ENCODE results near the gene F12. TPM values are rescaled to one million over a fixed set of nuclear protein-coding genes. Genes with fewer than 3 reads are reported as not detected.

The F12 gene
- total and polyA plus RNA-seq, 2 donors (not counting 3 experiments of a cell fraction or from before 2014, with no cell fraction given) = 1.00 to 1.4 TPM

DNA sequence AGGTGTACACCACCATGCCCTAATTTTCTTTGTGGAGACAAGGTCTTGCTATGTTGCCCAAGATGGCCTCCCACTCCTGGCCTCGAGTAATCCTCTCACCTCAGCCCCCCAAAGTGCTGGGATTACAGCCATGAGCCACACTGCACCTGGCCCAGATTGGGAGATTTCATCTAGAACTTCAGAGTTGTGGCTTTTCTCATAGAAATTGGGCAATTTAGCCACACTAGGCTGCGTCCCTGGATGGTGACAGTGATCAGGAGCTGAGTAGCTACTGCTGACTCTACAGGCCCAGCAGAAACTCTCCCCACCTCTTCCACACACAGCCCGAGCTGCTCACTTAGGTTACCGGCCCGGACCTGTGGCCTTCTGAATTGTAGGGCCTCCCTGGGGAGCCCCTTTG, 16.6 kb downstream of the F12 start:
- no peaks in the 10 kb centered on the region for H3K36me3 ChIP-seq (ENCODE audit: control insufficient read depth in 2 of 2, extremely low read depth in 1 of 2, insufficient read depth in 2 of 2, low read length in 2 of 2)
- no peaks in the 10 kb centered on the region for H3K4me1 ChIP-seq (ENCODE audit: control insufficient read depth, extremely low read depth, insufficient read depth, low read length)
- ChIA-PET POLR2A (no interaction called here), CTCF (interaction anchor here (0.9 to 5.7 kb wide), 6 partner anchors 10 to 109 kb away, joined by 3 to 246 read pairs (median 4); partner anchors contain the start of gene PRR7)
- no peak for DNase-seq (ENCODE audit: low read depth, low spot score)
- H3K27ac ChIP-seq (ENCODE audit: insufficient read depth, low read depth, low read length) = no peak overlapping the region
- H3K4me2 ChIP-seq (ENCODE audit: insufficient read depth, low read length) = no peak overlapping the region
- H2AFZ ChIP-seq (ENCODE audit: low read depth, low read length) = no peak overlapping the region
- H4K20me1 ChIP-seq (replicated peaks; ENCODE audit: control insufficient read depth, extremely low read depth, insufficient read depth, low read length) = no peaks in the 10 kb centered on the region
- dilution Hi-C loops (cut with MboI; ENCODE audit: extremely low pct_ligation_motif_present, low sequenced_read_pairs) (no loop called here), intact Hi-C loops (cut with micrococcal nuclease) (loop anchor here (5.0 kb wide), 1 partner anchor 280 kb away; no protein-coding TSS in a partner anchor)
- H3K27me3 ChIP-seq (ENCODE audit: control insufficient read depth in 2 of 2, insufficient read depth in 2 of 2, low read length in 2 of 2) = no peaks in the 10 kb centered on the region
- FAIRE-seq = no peak
- no peak overlapping the region for H3K4me3 ChIP-seq (replicated peaks in 1 of 3; ENCODE audit: insufficient read depth in 1 of 3, low read depth in 1 of 3, low read length in 3 of 3)
- TF ChIP-seq, protein P1, sequence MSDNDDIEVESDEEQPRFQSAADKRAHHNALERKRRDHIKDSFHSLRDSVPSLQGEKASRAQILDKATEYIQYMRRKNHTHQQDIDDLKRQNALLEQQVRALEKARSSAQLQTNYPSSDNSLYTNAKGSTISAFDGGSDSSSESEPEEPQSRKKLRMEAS (IDR thresholded peaks at IDR 0.05; ENCODE audit: insufficient read depth, insufficient read length) = no peak
- no peak for TF ChIP-seq FOS (IDR thresholded peaks at IDR 0.05; ENCODE audit: borderline replicate concordance, insufficient read depth, low read length)
- no peak for TF ChIP-seq JUN (IDR thresholded peaks at IDR 0.05; ENCODE audit: borderline replicate concordance, insufficient read depth, insufficient read length, low read depth)
- TF ChIP-seq POLR2A (IDR thresholded peaks at IDR 0.05; ENCODE audit: low read depth, low read length) = no peak
- TF ChIP-seq MYC (IDR thresholded peaks at IDR 0.05; ENCODE audit: low read depth, low read length) = no peak
- TF ChIP-seq GATA2 (IDR thresholded peaks at IDR 0.05; ENCODE audit: insufficient read depth, insufficient read length, low read depth, low read length) = no peak
- TF ChIP-seq POLR2AphosphoS5 (IDR thresholded peaks at IDR 0.05; ENCODE audit: insufficient read depth, low read depth, low read length) = no peak
- TF ChIP-seq EZH2 (IDR thresholded peaks at IDR 0.05; ENCODE audit: borderline replicate concordance, low read depth, low read length, severe bottlenecking) = no peak
- TF ChIP-seq, protein P2, sequence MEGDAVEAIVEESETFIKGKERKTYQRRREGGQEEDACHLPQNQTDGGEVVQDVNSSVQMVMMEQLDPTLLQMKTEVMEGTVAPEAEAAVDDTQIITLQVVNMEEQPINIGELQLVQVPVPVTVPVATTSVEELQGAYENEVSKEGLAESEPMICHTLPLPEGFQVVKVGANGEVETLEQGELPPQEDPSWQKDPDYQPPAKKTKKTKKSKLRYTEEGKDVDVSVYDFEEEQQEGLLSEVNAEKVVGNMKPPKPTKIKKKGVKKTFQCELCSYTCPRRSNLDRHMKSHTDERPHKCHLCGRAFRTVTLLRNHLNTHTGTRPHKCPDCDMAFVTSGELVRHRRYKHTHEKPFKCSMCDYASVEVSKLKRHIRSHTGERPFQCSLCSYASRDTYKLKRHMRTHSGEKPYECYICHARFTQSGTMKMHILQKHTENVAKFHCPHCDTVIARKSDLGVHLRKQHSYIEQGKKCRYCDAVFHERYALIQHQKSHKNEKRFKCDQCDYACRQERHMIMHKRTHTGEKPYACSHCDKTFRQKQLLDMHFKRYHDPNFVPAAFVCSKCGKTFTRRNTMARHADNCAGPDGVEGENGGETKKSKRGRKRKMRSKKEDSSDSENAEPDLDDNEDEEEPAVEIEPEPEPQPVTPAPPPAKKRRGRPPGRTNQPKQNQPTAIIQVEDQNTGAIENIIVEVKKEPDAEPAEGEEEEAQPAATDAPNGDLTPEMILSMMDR (IDR thresholded peaks at IDR 0.05; ENCODE audit: extremely low read depth in 1 of 2, insufficient read depth in 1 of 2, low read depth in 1 of 2, low read length in 2 of 2) = no peak
- H3K9ac ChIP-seq (replicated peaks; ENCODE audit: extremely low read depth, insufficient read depth, low read length) = no peak overlapping the region
- no TSS peak for BruUV-seq (replicated peaks)
- no peaks in the 10 kb centered on the region for H3K9me1 ChIP-seq (replicated peaks; ENCODE audit: control insufficient read depth, extremely low read depth, insufficient read depth, low read length)
- H3K79me2 ChIP-seq (ENCODE audit: control insufficient read depth, insufficient read depth, low read length) = no peaks in the 10 kb centered on the region
- H3K9me3 ChIP-seq (replicated peaks; ENCODE audit: control insufficient read depth, insufficient read depth, low read length) = no peaks in the 10 kb centered on the region
